HG03457 (cell line): ENCODE measurements around the gene ADAM11.

Experiments used
- ATAC-seq: cut with Tn5 transposase; IDR thresholded peaks from one replicate; pipeline ENCODE4 v1.9.1; 2021; ENCODE audit warnings: moderate number of reproducible peaks; ENCODE audit not compliant: unreplicated experiment

Gene ADAM11

GRCh38 chr17:44757045-44757917 is 1.5 kb upstream of the ADAM11 start:
- no peak for ATAC-seq

- no peak for ATAC-seq
These were observed 822 bp upstream of the ADAM11 start for GRCh38 chr17:44757918-44758413.

- ATAC-seq: no peak
These were observed 513 bp downstream of the ADAM11 start for GRCh38 chr17:44759086-44759915.

GRCh38 chr17:44759916-44760243 is 1.1 kb downstream of the ADAM11 start:
- no peak for ATAC-seq

DNA sequence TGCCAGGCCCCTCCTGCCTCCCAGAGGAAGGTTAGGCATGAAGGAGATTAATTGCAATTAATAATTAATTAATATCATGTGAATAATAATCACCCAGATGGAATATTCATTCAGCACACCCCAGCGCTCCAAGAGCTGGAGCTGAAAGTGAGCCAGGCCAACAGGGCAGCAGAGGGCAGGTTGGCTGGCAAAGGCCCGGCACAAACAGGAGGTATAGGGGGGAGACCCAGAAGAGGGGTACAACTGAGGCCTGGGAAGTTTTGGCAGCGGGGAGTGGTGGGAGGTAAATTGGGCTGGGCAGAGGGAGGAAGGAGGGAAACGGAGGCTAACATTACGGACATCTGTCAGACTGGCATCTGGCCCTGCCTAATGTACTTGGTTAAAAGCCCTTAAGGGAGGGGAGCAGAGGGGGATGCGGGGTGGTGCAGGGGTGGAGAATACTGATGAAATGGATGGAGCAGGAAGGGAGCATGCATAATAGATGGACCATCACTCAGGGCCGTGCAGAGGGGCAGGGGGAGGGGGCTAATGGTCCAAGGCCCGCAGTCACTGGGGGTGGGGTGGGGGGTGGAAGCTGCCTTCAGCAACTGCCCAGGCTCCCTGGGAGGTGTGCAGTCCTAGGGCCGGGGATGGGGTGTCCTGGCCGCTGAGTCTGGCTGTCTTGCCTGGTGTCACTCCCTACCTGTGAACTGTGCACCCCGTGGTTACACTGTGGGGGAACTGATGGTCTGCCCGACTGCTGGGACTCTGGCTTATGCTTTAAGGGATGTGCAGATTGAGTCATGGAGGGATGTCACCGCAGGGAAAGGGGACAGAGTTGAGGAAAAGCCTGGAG is 1.9 kb downstream of the ADAM11 start:
- no peak for ATAC-seq

DNA sequence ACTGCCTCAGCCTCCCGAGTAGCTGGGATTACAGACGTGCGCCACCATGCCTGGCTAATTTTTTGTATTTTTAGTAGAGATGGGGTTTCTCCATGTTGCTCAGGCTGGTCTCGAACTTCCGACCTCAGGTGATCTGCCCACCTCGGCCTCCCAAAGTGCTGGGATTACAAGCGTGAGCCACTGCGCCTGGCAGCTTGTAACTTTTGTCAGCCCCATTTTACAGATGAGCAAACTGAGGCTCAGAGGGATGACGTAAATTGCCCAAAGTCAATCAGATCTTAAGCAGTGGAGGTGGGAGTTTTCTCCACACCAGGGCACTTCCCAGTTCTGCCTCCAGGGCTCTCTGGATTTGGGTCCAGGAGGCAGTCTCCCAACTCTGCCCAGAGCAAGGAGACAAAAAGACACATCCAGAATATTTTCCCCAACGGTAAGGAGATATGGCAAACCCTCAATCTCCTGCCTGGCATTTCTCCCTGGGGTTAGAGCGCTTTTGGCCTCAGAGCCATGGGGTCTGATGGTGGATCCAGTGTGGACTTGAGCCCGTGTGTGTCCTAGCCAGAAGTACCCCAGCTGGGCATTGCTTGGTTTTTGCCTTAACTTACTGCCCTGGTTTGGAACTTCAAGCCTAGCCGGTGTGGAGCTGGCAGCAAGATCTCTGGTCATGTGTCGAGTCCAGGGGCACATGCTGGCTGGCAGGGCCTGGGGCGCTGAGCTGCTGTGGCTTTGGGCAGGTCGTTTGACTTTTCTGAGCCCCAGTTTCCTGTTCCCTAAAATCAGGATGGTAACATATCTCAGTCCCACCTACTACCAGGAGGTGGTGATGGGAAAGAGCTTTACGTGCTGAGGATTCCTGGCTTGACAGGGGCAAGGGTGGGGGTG is 3.4 kb downstream of the ADAM11 start:
- no peak for ATAC-seq

DNA sequence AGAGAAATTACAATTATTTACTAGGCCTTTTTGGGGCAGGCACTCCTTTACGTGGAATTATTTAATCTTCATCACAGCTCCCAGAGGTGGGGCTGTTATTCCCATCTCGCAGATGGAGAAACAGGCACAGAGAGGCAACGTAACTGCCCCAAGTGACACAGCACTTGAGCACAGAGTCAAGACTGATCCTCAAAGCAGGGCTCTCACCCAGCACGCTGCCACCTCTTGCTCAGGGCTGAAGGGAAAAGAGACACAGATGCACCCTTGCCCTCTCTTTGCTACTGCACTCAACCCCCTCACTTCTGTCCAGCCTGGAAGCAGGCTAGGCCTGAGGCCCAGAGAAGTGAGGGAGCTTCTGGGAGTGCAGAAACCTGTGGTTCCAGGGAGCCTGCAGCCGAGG is 4.4 kb downstream of the ADAM11 start:
- ATAC-seq: no peak

GRCh38 chr17:44765965-44766364 is 7.2 kb downstream of the ADAM11 start:
- no peak for ATAC-seq

GRCh38 chr17:44766409-44767038 is 7.7 kb downstream of the ADAM11 start:
- no peak for ATAC-seq

- ATAC-seq: no peak
These were observed 8.7 kb downstream of the ADAM11 start for GRCh38 chr17:44767493-44767892.

DNA sequence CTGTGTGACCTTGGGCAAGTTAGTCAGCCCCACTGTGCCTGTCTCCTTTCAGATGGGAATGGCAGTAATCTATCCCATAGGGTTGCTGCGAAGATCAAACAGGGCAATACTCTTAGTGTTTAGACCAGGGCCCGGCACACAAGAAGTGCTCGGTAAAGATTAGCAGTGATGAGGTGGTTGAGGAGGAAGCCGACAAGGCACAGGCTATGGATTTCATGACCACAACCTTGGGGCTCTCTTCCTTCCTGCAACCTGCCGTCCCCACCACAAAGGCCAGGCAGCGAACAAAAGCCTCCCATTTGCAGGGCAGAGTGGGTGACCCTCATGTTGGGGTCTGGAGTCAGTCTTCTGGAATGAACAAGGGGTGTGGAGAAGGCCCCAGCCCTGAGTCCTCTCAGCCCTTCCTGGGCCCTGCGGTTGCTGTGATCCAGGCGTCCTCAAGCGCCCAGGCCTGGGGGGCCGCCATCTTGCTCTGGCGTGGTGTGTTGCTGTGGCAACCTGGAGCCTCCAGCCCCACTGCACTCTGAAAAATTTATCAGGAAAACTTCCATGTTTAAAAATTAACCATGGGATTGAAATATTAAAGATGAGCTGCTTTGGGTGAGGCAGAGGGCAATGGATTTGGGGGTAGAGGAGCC is 9.8 kb downstream of the ADAM11 start:
- ATAC-seq: no peak

DNA sequence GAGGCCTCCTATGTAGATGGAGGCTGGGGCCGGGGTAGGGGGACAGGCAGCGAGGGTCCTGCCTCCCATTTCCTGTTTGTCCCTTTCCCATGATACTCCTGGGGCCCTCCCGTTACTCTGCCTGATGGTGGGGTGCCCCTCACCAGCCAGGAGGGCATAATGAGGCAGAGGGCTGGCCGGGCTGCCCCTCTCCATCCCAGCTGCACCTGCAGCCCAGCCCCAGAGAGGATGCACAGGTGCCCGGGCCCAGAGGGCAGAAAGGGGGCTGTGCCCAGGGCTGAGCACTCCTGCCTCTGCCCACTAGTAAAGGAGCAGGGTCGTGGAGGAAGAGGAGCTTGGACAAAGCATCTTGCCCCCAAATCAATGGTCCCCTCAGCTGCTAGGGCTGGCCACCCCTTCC is 10.4 kb downstream of the ADAM11 start:
- ATAC-seq: no peak

- no peak for ATAC-seq
These were observed 10.9 kb downstream of the ADAM11 start for GRCh38 chr17:44769647-44770084.

GRCh38 chr17:44770166-44770925 is 11.6 kb downstream of the ADAM11 start:
- no peak for ATAC-seq

DNA sequence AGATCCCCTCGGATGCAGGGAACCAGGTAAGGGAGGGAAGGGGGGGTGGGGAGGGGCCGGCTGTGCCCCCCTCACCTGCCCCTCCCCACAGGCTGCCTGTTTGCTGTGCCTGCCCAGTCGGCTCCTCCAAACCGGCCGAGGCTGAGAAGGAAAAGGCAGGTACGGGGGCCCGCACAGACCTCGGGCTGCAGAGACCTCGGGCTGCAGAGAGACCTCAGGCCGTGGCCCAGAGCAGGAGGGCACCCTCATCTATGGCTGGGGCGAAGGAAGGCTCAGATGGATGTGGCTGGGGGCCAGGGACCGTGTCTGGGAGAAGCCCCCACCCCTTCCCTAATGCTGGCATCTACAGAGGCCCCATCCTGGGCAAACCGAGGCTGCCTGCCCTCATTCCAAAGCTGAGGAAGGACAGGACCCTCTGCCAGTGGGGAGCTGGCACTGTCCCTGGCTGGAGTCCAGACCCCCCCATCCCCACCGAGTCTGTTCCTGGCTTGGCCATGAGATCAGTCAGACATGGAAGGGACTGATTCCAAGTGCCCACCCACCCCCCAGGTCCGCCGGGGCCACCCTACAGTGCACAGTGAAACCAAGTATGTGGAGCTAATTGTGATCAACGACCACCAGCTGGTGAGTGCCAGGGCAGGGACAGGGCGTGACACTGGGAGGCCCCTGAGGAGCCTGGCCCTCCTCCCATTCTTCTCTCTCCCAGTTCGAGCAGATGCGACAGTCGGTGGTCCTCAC is 13.7 kb downstream of the ADAM11 start:
- ATAC-seq: no peak

DNA sequence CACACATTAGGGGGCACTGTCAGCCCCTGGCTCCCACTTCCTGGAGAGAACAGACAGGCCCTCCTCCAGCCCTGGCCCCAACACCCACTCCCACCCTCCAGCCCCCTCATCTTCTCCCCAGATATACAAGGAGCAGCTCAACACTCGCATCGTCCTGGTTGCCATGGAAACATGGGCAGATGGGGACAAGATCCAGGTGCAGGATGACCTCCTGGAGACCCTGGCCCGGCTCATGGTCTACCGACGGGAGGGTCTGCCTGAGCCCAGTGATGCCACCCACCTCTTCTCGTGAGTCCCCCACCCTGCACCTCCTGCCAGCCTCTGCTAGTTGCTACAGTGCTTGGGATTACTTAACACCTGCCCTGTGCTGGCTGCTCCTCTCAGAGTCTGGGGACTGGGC is 14.4 kb downstream of the ADAM11 start:
- ATAC-seq: no peak

DNA sequence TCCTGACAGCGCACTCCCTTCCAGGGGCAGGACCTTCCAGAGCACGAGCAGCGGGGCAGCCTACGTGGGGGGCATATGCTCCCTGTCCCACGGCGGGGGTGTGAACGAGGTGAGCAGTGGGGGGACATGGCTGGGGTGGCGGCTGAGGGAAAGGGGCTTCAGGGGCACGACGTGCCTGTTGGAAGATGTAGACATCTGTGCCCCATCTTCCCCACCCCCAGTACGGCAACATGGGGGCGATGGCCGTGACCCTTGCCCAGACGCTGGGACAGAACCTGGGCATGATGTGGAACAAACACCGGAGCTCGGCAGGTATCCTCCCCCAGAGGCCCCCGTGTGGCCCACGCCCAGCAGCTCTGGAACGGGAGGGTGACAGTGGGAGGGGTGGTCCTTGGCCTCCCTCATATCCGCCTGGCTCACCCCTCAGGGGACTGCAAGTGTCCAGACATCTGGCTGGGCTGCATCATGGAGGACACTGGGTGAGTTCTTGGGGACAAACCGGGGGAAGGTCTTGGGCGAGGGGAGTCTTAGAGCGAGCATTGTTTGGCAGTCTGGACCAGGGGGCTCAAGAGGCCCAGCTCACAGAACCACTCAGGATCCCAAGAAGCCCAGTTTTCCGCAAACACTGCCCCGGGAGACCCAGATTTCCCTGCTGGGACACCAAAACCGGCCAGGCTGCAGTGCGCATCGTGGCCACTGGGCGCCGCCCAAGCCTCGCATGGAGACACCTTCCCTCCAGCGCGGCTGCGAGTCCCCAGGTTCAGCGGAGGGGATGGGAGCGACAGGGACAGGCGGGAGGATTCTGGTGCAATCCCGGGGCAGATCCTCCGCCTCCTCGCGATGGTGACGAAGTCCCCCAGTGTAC is 15.7 kb downstream of the ADAM11 start:
- no peak for ATAC-seq
